Central memory CD8-positive, alpha-beta T cell (primary cell): ENCODE data around the gene GUK1.

Experiments used
- ATAC-seq: fragments of 150-1000 bp; cut with Tn5 transposase; replicated peaks from 2 replicates; pipeline ENCODE4 v1.10.0; 2022; ENCODE audit warnings: mild to moderate bottlenecking, moderate FRiP score, moderate number of reproducible peaks; ENCODE audit not compliant: poor library complexity, severe bottlenecking; ENCODE audit errors: extremely low read depth
- DNase-seq, 2 donors: peaks; one replicate each; pipeline ENCODE4 v3.0.0; 2021; ENCODE audit warnings: low spot score in 2 of 2
- H3K27ac Mint-ChIP-seq: one replicate; pipeline ENCODE4 v1.8.0; 2022; ENCODE audit warnings: low read depth, mild to moderate bottlenecking, moderate library complexity, mixed read lengths
- H3K27me3 Mint-ChIP-seq: one replicate; pipeline ENCODE4 v1.8.0; 2022; ENCODE audit warnings: mixed read lengths
- H3K36me3 Mint-ChIP-seq: one replicate; pipeline ENCODE4 v1.8.0; 2022; ENCODE audit warnings: mild to moderate bottlenecking, moderate library complexity, mixed read lengths; ENCODE audit not compliant: insufficient read depth
- H3K4me1 Mint-ChIP-seq: one replicate; pipeline ENCODE4 v1.8.0; 2022; ENCODE audit warnings: mixed read lengths
- H3K4me3 Mint-ChIP-seq: one replicate; pipeline ENCODE4 v1.8.0; 2022; ENCODE audit warnings: mild to moderate bottlenecking, moderate library complexity, mixed read lengths
- H3K9me3 Mint-ChIP-seq: one replicate; pipeline ENCODE4 v1.8.0; 2022; ENCODE audit warnings: mixed read lengths

The GUK1 gene

GRCh38 chr1:228158151-228159007 is 18.3 kb downstream of the GUK1 start:
- Mint-ChIP-seq H3K27ac (no peak overlapping the region), H3K4me3 (no peak overlapping the region), H3K27me3 (no peaks in the 10 kb centered on the region), H3K9me3 (no peaks in the 10 kb centered on the region), H3K36me3 (peaks cover 10% of the 10 kb centered on the region), H3K4me1 (peaks cover 5% of the 10 kb centered on the region)
- ATAC-seq: no peak
- DNase-seq: no peak

DNA sequence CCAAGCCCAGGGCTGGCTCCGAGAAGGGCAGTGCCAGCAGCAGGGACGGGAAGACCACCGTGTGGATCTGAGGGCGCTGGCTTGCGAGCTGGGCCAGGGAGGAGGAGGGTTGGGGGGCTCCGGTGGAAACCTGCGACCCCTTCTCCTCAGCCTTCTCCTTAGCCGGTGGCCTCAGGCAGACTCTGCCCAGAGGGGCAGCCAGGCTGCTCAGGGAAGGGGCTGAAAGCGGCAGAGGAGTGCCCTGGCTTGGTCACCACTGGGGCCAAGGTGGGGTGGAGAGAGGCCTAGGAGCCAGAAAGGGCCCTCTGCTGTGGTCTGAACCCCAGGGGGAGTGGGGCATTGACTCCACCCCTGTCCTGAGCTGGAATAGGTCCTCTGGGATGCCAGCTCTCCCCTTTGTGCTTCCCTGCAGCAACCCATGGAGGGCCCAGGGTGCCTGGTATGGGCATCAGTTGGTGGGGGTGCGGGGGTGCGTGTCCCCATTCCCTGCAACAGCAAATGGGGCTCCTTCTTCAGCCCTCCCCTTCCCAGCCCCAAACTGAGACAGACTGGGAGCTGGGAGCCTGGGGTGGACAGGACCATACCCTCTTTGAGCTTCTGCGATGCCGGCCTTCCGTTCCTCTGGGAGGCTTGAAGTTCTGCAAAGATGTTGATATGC is 19.1 kb downstream of the GUK1 start:
- Mint-ChIP-seq H3K27me3 (no peaks in the 10 kb centered on the region), H3K4me3 (no peak overlapping the region), H3K36me3 (peaks cover 11% of the 10 kb centered on the region), H3K27ac (no peak overlapping the region), H3K9me3 (no peaks in the 10 kb centered on the region), H3K4me1 (peaks cover 7% of the 10 kb centered on the region)
- DNase-seq (no peak), ATAC-seq (no peak)

- no peak overlapping the region for H3K4me3 Mint-ChIP-seq
- H3K4me1 Mint-ChIP-seq: peaks cover 17% of the 10 kb centered on the region
- ATAC-seq (no peak), DNase-seq (no peak)
- H3K27ac Mint-ChIP-seq: no peak overlapping the region
- H3K9me3 Mint-ChIP-seq: no peaks in the 10 kb centered on the region
- H3K36me3 Mint-ChIP-seq: peaks cover 13% of the 10 kb centered on the region
- H3K27me3 Mint-ChIP-seq: no peaks in the 10 kb centered on the region
These were observed 20.2 kb downstream of the GUK1 start for GRCh38 chr1:228160201-228160761.

GRCh38 chr1:228161362-228161761 is 21.3 kb downstream of the GUK1 start:
- H3K27ac Mint-ChIP-seq: no peak overlapping the region
- DNase-seq (no peak), ATAC-seq (no peak)

DNA sequence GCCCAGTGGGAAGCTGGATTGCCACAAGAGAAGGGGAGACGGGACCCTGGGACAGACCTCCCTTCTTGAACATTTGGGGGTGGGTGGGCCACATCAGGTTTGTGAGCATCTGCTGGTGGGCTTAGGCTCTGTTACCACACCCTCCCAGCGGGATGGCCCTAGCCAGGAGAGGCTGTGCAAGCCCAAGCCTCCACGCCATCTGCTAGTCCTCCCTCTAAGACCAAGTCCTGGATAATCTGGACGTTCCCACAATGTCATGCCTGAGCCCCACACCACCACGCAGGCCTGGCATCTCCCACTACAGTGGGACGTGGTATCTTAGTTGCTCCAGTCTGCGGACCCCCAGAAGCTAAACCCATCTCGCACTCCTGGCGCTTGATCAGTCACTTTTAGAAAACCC is 21.8 kb downstream of the GUK1 start:
- Mint-ChIP-seq H3K36me3 (peaks cover 21% of the 10 kb centered on the region), H3K27ac (no peak overlapping the region), H3K4me1 (peaks cover 21% of the 10 kb centered on the region), H3K27me3 (no peaks in the 10 kb centered on the region), H3K9me3 (no peaks in the 10 kb centered on the region), H3K4me3 (no peak overlapping the region)
- DNase-seq (no peak), ATAC-seq (no peak)

More at GRCh38 chr1:228161362-228161761, 21.3 kb downstream of the GUK1 start:
- Mint-ChIP-seq H3K4me3 (no peak overlapping the region), H3K4me1 (peaks cover 17% of the 10 kb centered on the region), H3K9me3 (no peaks in the 10 kb centered on the region), H3K27me3 (no peaks in the 10 kb centered on the region), H3K36me3 (peaks cover 19% of the 10 kb centered on the region)

DNA sequence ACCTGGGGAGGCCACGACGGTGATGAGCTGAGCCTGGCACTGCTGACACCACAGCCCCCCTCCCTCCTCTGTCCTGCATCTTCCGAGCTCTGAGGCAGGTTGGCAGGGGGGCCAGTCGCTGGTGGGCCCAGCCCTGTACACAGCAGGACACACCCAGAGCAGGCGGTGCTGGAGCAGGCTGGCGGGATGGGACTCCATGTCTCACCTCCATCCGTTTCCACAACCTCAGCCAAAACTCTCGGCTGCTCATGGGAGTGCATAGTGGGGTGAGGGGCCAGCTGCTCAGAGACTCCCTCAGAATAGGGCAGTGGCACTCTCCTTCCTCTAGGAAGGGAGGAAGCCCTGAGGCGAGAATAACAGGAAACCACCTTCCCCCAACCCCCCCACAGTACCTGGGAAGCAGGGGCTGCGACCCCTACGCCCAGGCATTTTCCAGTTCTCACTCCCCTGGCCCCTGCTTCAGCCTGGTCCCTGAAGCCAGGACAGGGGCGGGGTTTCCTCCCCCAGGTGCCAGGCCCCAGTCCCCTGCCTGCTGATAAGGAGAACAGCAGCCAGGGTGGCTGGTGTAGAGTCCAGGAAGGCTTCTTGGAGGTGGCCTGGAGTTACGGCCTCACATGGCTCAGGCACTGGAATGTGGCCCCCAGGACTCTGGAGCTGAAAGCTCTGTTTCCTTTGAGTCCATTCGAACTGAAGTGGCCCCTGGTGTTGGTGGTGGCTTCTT is 22.4 kb downstream of the GUK1 start:
- no peak overlapping the region for H3K27ac Mint-ChIP-seq
- H3K27me3 Mint-ChIP-seq: no peaks in the 10 kb centered on the region
- H3K4me3 Mint-ChIP-seq: no peak overlapping the region
- H3K9me3 Mint-ChIP-seq: no peaks in the 10 kb centered on the region
- DNase-seq: no peak
- H3K36me3 Mint-ChIP-seq: peaks cover 19% of the 10 kb centered on the region
- H3K4me1 Mint-ChIP-seq: peaks cover 23% of the 10 kb centered on the region
- no peak for ATAC-seq

GRCh38 chr1:228163007-228163753 is 23.1 kb downstream of the GUK1 start:
- Mint-ChIP-seq H3K4me1 (peaks cover 27% of the 10 kb centered on the region), H3K27me3 (no peaks in the 10 kb centered on the region)

DNA sequence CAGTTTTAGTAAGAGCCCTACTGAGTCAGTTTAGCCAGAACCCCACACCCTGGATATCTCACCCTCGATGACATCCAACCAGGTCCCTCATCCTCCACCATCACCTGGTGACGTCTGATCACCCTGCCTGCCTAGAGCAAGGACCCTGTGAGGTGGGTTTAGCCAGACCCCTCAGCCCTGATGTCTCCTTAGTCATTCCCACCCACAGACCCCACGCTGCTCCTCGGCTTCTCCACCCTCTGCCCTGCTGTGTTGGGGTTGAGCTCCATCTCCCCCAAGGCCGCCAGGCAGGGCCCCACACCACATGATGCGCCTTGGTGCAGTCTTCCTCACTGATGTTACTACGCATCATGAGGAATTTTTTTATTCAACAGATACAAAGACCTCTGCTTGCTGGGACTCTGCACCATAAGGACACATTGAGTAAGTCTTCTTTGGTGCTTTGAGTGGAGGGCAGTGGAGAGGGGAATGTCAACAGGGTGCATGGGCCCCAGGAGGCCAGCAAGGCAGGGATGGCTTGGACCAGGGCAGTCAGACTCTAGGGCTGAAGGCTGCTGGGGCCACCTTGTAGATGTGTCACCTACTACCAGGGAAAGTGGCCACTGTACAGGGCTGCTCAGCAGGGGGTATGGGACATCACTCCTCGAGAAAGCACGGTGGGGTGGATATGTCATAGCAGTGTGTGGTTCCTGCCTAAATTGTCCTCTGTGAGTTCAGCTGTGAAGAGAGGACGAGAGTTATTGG is 23.9 kb downstream of the GUK1 start:
- H3K36me3 Mint-ChIP-seq: peaks cover 19% of the 10 kb centered on the region
- H3K27me3 Mint-ChIP-seq: no peaks in the 10 kb centered on the region
- DNase-seq: no peak
- peak overlapping the region; percentile 95 for H3K27ac Mint-ChIP-seq
- no peaks in the 10 kb centered on the region for H3K9me3 Mint-ChIP-seq
- peak overlapping the region; percentile 82 for H3K4me3 Mint-ChIP-seq
- ATAC-seq: no peak
- peaks cover 33% of the 10 kb centered on the region for H3K4me1 Mint-ChIP-seq

More at GRCh38 chr1:228163007-228163753, 23.1 kb downstream of the GUK1 start:
- Mint-ChIP-seq H3K27ac (peak overlapping the region; percentile 95), H3K9me3 (no peaks in the 10 kb centered on the region), H3K36me3 (peaks cover 19% of the 10 kb centered on the region), H3K4me3 (no peak overlapping the region)
- no peak for ATAC-seq
- DNase-seq: no peak

DNA sequence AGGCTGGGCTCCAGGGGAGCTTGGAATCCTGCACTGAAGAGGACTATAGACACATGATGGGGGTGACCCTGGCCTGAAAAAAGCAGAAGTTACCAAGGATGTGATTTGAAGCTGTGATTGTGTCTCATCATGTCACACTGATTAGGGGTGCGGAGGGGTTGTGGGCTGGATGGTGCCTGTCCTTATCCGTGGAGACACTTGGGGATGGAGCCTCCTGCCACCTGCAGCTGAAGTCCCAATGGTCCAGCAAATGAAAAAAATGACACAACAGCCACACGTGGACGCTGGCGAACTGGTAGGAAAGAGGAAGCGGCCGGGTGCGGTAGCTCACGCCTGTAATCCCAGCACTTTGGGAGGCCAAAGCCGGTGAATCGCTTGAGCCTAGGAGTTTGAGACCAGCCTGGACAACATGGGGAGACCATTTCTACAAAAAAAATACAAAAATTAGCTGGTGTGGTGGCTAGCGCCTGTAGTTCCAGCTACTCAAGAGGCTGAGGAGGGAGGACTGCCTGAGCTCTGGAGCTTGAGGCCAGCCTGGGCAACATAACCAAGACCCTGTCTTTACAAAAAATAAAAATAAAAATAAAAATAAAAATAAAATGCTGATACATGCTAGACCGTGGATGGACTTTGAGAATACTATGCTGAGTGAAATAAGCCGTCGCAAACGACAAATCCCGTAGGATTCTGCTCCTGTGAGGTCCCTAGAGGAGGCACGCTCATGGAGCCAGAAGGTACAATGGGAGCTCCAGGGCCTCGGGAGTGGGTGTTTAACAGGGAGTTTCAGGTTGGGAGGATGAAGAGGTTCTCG is 24.7 kb downstream of the GUK1 start:
- H3K27ac Mint-ChIP-seq: peak overlapping the region; percentile 95
- peaks cover 41% of the 10 kb centered on the region for H3K4me1 Mint-ChIP-seq
- peak overlapping the region; percentile 82 for H3K4me3 Mint-ChIP-seq
- H3K9me3 Mint-ChIP-seq: no peaks in the 10 kb centered on the region
- DNase-seq (no peak), ATAC-seq (no peak)
- H3K27me3 Mint-ChIP-seq: no peaks in the 10 kb centered on the region
- peaks cover 21% of the 10 kb centered on the region for H3K36me3 Mint-ChIP-seq

DNA sequence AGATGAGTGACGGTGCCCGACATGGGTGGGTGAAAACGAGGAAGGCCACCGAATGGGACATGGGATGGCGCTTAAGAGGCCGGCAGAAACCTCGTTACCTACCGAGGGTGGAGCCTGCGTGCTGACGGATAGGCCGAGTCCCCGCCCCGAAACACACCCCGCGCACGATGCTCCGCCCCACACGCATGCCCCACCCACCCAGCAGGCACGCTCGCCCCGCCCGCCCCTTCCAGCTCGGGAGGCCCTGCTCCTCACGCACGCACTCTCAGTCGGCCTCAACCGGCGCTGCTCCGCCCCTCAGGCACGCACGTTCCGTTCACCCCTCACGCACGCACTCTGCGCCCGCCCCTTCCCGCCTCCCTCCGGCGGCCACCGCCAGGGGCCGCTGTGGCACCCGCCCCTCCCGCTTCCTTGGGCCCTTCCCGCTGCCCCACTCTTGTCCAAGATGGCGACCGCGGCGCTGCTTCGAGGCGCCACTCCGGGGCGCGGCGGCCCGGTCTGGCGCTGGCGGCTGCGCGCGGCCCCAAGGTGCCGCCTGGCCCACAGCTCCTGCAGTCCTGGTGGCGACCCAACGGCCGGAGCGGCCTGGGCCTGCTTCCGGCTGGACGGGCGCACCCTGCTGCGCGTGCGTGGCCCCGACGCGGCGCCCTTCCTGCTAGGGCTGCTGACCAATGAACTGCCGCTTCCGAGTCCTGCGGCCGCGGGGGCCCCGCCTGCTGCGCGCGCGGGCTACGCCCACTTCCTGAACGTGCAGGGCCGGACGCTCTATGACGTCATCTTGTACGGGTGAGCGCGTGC is 25.5 kb downstream of the GUK1 start, which contains the start of gene IBA57:
TSS of gene IBA57 (plus strand) at position 433 of the 798 bp plus-strand sequence. CDS start at position 446, 13 bp downstream.
- no peaks in the 10 kb centered on the region for H3K27me3 Mint-ChIP-seq
- DNase-seq (peak; percentile 99), ATAC-seq (peak; percentile 81)
- H3K4me1 Mint-ChIP-seq: peaks cover 42% of the 10 kb centered on the region
- H3K36me3 Mint-ChIP-seq: peaks cover 23% of the 10 kb centered on the region
- no peaks in the 10 kb centered on the region for H3K9me3 Mint-ChIP-seq
- H3K4me3 Mint-ChIP-seq: peak within 1 kb of the TSS; percentile 82
- H3K27ac Mint-ChIP-seq: peak within 1 kb of the TSS; percentile 95
